ENCODE data around the gene VPS13D.

GRCh38 chr1:12400027-12400693 is 170.3 kb downstream of the VPS13D start:
- TF ChIP-seq, protein P1, sequence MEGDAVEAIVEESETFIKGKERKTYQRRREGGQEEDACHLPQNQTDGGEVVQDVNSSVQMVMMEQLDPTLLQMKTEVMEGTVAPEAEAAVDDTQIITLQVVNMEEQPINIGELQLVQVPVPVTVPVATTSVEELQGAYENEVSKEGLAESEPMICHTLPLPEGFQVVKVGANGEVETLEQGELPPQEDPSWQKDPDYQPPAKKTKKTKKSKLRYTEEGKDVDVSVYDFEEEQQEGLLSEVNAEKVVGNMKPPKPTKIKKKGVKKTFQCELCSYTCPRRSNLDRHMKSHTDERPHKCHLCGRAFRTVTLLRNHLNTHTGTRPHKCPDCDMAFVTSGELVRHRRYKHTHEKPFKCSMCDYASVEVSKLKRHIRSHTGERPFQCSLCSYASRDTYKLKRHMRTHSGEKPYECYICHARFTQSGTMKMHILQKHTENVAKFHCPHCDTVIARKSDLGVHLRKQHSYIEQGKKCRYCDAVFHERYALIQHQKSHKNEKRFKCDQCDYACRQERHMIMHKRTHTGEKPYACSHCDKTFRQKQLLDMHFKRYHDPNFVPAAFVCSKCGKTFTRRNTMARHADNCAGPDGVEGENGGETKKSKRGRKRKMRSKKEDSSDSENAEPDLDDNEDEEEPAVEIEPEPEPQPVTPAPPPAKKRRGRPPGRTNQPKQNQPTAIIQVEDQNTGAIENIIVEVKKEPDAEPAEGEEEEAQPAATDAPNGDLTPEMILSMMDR (IDR thresholded peaks at IDR 0.05 in 8 of 11, conservative IDR thresholded peaks at IDR 0.05 in 3 of 11), result no peak
- no peak for TF ChIP-seq POLR2A (IDR thresholded peaks at IDR 0.05)
